Measurements from ENCODE around the gene SRPX.

SRPX gene

GRCh38 chrX:38220415-38221390 lies at the start of gene SRPX:
Gene SRPX (minus strand): TSS chrX:38220871. CDS start chrX:38220792, 79 bp downstream.
- peak within 1 kb of the TSS; percentile 61 for H3K4me3 ChIP-seq (ENCODE audit: low read length)
- H3K27ac ChIP-seq (ENCODE audit: low read length) = no peak within 1 kb of the TSS
- no peaks in the 10 kb centered on the region for H3K36me3 ChIP-seq (ENCODE audit: control insufficient read depth, low read depth, low read length)
- no peak within 1 kb of the TSS for H3K9ac ChIP-seq (ENCODE audit: low read length)
- no peaks in the 10 kb centered on the region for H3K4me1 ChIP-seq (ENCODE audit: control insufficient read depth, low read depth, low read length)
- peaks cover 39% of the 10 kb centered on the region for H3K27me3 ChIP-seq (ENCODE audit: control insufficient read depth, insufficient read depth, low read length)
- H3K9me3 ChIP-seq (ENCODE audit: control insufficient read depth, low read depth, low read length) = peaks cover 15% of the 10 kb centered on the region

- no peak overlapping the region for H3K27ac ChIP-seq (ENCODE audit: low read length)
- H3K4me1 ChIP-seq (ENCODE audit: control insufficient read depth, low read depth, low read length) = no peaks in the 10 kb centered on the region
- peaks cover 14% of the 10 kb centered on the region for H3K9me3 ChIP-seq (ENCODE audit: control insufficient read depth, low read depth, low read length)
- H3K36me3 ChIP-seq (ENCODE audit: control insufficient read depth, low read depth, low read length) = no peaks in the 10 kb centered on the region
- no peak overlapping the region for H3K9ac ChIP-seq (ENCODE audit: low read length)
- no peak overlapping the region for H3K4me3 ChIP-seq (ENCODE audit: low read length)
- no peaks in the 10 kb centered on the region for H3K27me3 ChIP-seq (ENCODE audit: control insufficient read depth, insufficient read depth, low read length)
These were observed 47.3 kb upstream of the SRPX start for GRCh38 chrX:38268011-38268410.

GRCh38 chrX:38262715-38263620 lies 42.3 kb upstream of the SRPX start:
- Histone ChIP-seq H3K4me1 (ENCODE audit: control insufficient read depth, low read depth, low read length) (no peaks in the 10 kb centered on the region), H3K4me3 (ENCODE audit: low read length) (no peak overlapping the region), H3K27ac (ENCODE audit: low read length) (no peak overlapping the region), H3K9me3 (ENCODE audit: control insufficient read depth, low read depth, low read length) (peaks cover 14% of the 10 kb centered on the region), H3K27me3 (ENCODE audit: control insufficient read depth, insufficient read depth, low read length) (no peaks in the 10 kb centered on the region), H3K36me3 (ENCODE audit: control insufficient read depth, low read depth, low read length) (no peaks in the 10 kb centered on the region), H3K9ac (ENCODE audit: low read length) (no peak overlapping the region)

DNA sequence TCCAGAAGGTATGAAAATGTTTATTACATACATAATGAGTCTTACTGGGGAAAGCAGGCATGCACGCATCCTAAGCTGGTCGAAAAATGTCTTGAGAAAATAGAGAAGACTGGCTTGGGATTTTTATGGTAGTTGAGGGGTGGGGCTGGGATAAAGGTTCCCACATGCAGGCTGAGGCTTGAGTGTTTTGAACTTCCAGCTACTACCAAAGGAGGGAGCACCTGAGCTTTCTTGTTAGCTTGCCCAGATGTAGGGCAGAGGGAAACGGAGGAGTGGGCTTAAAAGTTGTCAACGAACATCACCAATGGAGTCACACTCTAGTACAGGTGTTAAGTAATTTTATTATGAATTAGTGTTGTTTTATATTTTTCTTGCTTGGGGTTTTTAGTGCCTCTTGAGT lies 39.6 kb upstream of the SRPX start:
- Histone ChIP-seq H3K4me1 (ENCODE audit: control insufficient read depth, low read depth, low read length) (no peaks in the 10 kb centered on the region), H3K27ac (ENCODE audit: low read length) (no peak overlapping the region), H3K4me3 (ENCODE audit: low read length) (no peak overlapping the region), H3K9ac (ENCODE audit: low read length) (no peak overlapping the region), H3K36me3 (ENCODE audit: control insufficient read depth, low read depth, low read length) (no peaks in the 10 kb centered on the region), H3K9me3 (ENCODE audit: control insufficient read depth, low read depth, low read length) (peaks cover 11% of the 10 kb centered on the region), H3K27me3 (ENCODE audit: control insufficient read depth, insufficient read depth, low read length) (no peaks in the 10 kb centered on the region)

DNA sequence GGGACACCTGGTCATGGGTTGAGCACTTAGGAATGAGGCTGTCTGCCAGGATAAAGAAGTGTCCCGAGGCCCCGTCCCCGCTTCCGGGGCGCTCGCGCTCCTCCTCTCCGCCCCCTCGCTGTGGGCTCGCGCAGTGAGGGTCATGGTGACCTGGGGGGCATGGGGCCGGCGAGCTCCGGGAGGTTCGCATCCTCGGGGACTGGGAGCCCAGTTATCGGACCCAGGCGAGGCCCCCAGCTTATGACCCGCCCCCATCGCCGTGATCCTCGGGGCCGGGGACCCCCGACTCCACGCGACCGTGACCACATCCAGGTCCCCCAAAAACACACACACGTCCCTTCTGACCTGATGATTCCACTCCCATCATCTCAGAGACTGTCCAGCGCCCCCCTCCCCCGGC lies 35.3 kb upstream of the SRPX start:
- H3K27ac ChIP-seq (ENCODE audit: low read length) = no peak overlapping the region
- no peak overlapping the region for H3K9ac ChIP-seq (ENCODE audit: low read length)
- no peak overlapping the region for H3K4me3 ChIP-seq (ENCODE audit: low read length)
- no peaks in the 10 kb centered on the region for H3K4me1 ChIP-seq (ENCODE audit: control insufficient read depth, low read depth, low read length)
- no peaks in the 10 kb centered on the region for H3K27me3 ChIP-seq (ENCODE audit: control insufficient read depth, insufficient read depth, low read length)
- no peaks in the 10 kb centered on the region for H3K36me3 ChIP-seq (ENCODE audit: control insufficient read depth, low read depth, low read length)
- peaks cover 15% of the 10 kb centered on the region for H3K9me3 ChIP-seq (ENCODE audit: control insufficient read depth, low read depth, low read length)

GRCh38 chrX:38249965-38250364 lies 29.3 kb upstream of the SRPX start:
- H3K9ac ChIP-seq (ENCODE audit: low read length) = no peak overlapping the region

DNA sequence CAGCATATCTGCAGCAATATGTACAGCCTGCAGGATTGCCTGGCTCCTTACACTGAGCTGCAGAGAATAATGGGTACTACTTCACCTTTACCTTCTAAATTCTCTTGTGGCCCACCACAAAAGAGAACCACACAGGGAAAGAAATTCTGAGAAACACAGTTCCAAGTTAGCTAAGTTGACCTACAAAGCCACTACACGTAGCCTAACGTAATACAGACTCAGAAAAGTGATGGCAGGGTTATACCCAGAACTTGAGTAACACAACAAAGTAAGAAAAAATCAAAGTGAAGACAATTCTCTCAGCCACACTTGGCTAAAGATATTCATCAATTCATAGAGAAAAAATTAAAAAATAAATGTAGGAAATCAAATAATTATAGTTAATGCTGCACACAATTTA lies 26.4 kb upstream of the SRPX start:
- H3K4me1 ChIP-seq (ENCODE audit: control insufficient read depth, low read depth, low read length) = no peaks in the 10 kb centered on the region
- no peaks in the 10 kb centered on the region for H3K36me3 ChIP-seq (ENCODE audit: control insufficient read depth, low read depth, low read length)
- no peak overlapping the region for H3K27ac ChIP-seq (ENCODE audit: low read length)
- H3K9ac ChIP-seq (ENCODE audit: low read length) = no peak overlapping the region
- no peaks in the 10 kb centered on the region for H3K27me3 ChIP-seq (ENCODE audit: control insufficient read depth, insufficient read depth, low read length)
- H3K9me3 ChIP-seq (ENCODE audit: control insufficient read depth, low read depth, low read length) = peaks cover 10% of the 10 kb centered on the region
- H3K4me3 ChIP-seq (ENCODE audit: low read length) = no peak overlapping the region

More at GRCh38 chrX:38249965-38250364, 29.3 kb upstream of the SRPX start:
- H3K36me3 ChIP-seq (ENCODE audit: control insufficient read depth, low read depth, low read length) = no peaks in the 10 kb centered on the region
- H3K4me3 ChIP-seq (ENCODE audit: low read length) = no peak overlapping the region
- H3K4me1 ChIP-seq (ENCODE audit: control insufficient read depth, low read depth, low read length) = no peaks in the 10 kb centered on the region
- peaks cover 12% of the 10 kb centered on the region for H3K9me3 ChIP-seq (ENCODE audit: control insufficient read depth, low read depth, low read length)
- no peaks in the 10 kb centered on the region for H3K27me3 ChIP-seq (ENCODE audit: control insufficient read depth, insufficient read depth, low read length)
- H3K27ac ChIP-seq (ENCODE audit: low read length) = no peak overlapping the region

DNA sequence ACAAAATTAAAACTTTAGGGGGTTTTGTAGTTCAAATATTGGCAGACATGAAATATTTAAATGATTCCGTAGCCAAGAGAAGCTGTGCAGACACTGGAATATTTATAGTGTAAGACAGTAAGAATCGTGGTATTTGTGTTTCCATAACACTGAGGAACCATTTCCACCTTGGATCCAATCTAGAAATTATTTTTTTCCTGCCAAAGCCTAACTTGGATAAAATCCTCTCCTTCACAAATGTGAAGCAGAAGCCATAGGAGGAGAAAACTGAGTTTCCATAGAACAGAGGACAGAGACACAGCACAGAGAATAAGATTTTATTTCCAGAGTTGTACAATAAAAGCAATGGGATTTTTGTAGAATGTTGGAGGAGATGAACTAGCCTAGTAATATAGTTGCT lies 19.9 kb upstream of the SRPX start:
- H3K27me3 ChIP-seq (ENCODE audit: control insufficient read depth, insufficient read depth, low read length) = no peaks in the 10 kb centered on the region
- H3K4me3 ChIP-seq (ENCODE audit: low read length) = no peak overlapping the region
- H3K9me3 ChIP-seq (ENCODE audit: control insufficient read depth, low read depth, low read length) = peaks cover 11% of the 10 kb centered on the region
- H3K36me3 ChIP-seq (ENCODE audit: control insufficient read depth, low read depth, low read length) = no peaks in the 10 kb centered on the region
- H3K9ac ChIP-seq (ENCODE audit: low read length) = no peak overlapping the region
- H3K4me1 ChIP-seq (ENCODE audit: control insufficient read depth, low read depth, low read length) = no peaks in the 10 kb centered on the region
- no peak overlapping the region for H3K27ac ChIP-seq (ENCODE audit: low read length)

GRCh38 chrX:38236901-38237615 lies 16.4 kb upstream of the SRPX start:
- H3K36me3 ChIP-seq (ENCODE audit: control insufficient read depth, low read depth, low read length) = no peaks in the 10 kb centered on the region
- no peak overlapping the region for H3K27ac ChIP-seq (ENCODE audit: low read length)
- no peak overlapping the region for H3K4me3 ChIP-seq (ENCODE audit: low read length)

GRCh38 chrX:38233891-38234667 lies 13.4 kb upstream of the SRPX start:
- Histone ChIP-seq H3K4me3 (ENCODE audit: low read length) (no peak overlapping the region), H3K9me3 (ENCODE audit: control insufficient read depth, low read depth, low read length) (peaks cover 8% of the 10 kb centered on the region), H3K36me3 (ENCODE audit: control insufficient read depth, low read depth, low read length) (no peaks in the 10 kb centered on the region), H3K4me1 (ENCODE audit: control insufficient read depth, low read depth, low read length) (no peaks in the 10 kb centered on the region), H3K27me3 (ENCODE audit: control insufficient read depth, insufficient read depth, low read length) (no peaks in the 10 kb centered on the region), H3K27ac (ENCODE audit: low read length) (no peak overlapping the region), H3K9ac (ENCODE audit: low read length) (no peak overlapping the region)

More at GRCh38 chrX:38236901-38237615, 16.4 kb upstream of the SRPX start:
- no peaks in the 10 kb centered on the region for H3K4me1 ChIP-seq (ENCODE audit: control insufficient read depth, low read depth, low read length)
- H3K9ac ChIP-seq (ENCODE audit: low read length) = no peak overlapping the region
- H3K9me3 ChIP-seq (ENCODE audit: control insufficient read depth, low read depth, low read length) = peaks cover 11% of the 10 kb centered on the region
- H3K27me3 ChIP-seq (ENCODE audit: control insufficient read depth, insufficient read depth, low read length) = no peaks in the 10 kb centered on the region

Measured in iPS-18a (cell line).